HepG2 (cell line): ENCODE measurements around the gene CD4. TPM values are rescaled to one million over a fixed set of nuclear protein-coding genes. Genes with fewer than 3 reads are reported as not detected.

Experiments used
- ARNTL ChIP-seq: sonication (generic); formaldehyde crosslinking; IDR thresholded peaks from 2 replicates; pipeline ENCODE4 v1.4.0; 2020; ENCODE audit warnings: mild to moderate bottlenecking, missing genetic modification reagents
- HNRNPUL1 ChIP-seq: fragments of 200-400 bp; formaldehyde crosslinking; IDR thresholded peaks from 2 replicates; pipeline ENCODE4 v1.6.1; 2017; ENCODE audit warnings: low read depth, mild to moderate bottlenecking, low read length, moderate library complexity
- SAFB2 ChIP-seq: sonication (generic); formaldehyde crosslinking; IDR thresholded peaks from 2 replicates; pipeline ENCODE4 v1.5.1; 2020; ENCODE audit warnings: missing genetic modification reagents, low read depth, mild to moderate bottlenecking, borderline replicate concordance
- WIZ ChIP-seq: sonication (generic); formaldehyde crosslinking; IDR thresholded peaks from 2 replicates; pipeline ENCODE4 v1.5.1; 2020; ENCODE audit warnings: mild to moderate bottlenecking, missing genetic modification reagents
- ZNF180 ChIP-seq: sonication (generic); formaldehyde crosslinking; IDR thresholded peaks from 2 replicates; pipeline ENCODE4 v1.4.0; 2020; ENCODE audit warnings: low read depth, missing genetic modification reagents, borderline replicate concordance
- ZNF570 ChIP-seq: sonication (generic); formaldehyde crosslinking; IDR thresholded peaks from 2 replicates; pipeline ENCODE4 v1.4.0; 2020; ENCODE audit warnings: mild to moderate bottlenecking, missing genetic modification reagents, borderline replicate concordance
- ZNF749 ChIP-seq: sonication (generic); formaldehyde crosslinking; IDR thresholded peaks from 2 replicates; pipeline ENCODE4 v1.8.0; 2022; ENCODE audit warnings: mild to moderate bottlenecking, missing genetic modification reagents, moderate library complexity, borderline replicate concordance
- ZSCAN25 ChIP-seq: sonication (generic); formaldehyde crosslinking; IDR thresholded peaks from 2 replicates; pipeline ENCODE4 v1.8.0; 2022; ENCODE audit warnings: mild to moderate bottlenecking, missing genetic modification reagents
- polyA plus RNA-seq, 8 experiments: library from polyadenylated mRNA; depleted of rRNA in 3 of 8; stranded (reverse) in 7 of 8; unstranded in 1 of 8; fragments of >200 nt; fragmentation: Illumina TruSeq in 4 of 8; extraction: Trizol in 4 of 8; gene quantifications; 2 replicates each; pipeline versions ENCODE4 v1.2.1 to v1.2.3, GENCODE V29; 2011 to 2016; ENCODE audit warnings: low read depth in 4 of 8, missing spikeins in 1 of 8, mixed read lengths in 1 of 8; ENCODE audit not compliant: insufficient read depth in 1 of 8
- total RNA-seq, 5 experiments: library from RNA; depleted of rRNA; stranded (reverse); fragments of >200 nt; fragmentation: Illumina TruSeq; extraction: Trizol; gene quantifications; 2 replicates each; pipeline ENCODE4 v1.2.3, GENCODE V29; 2016; ENCODE audit warnings: low read depth in 1 of 5
- TF ChIP-seq, protein P1 (sequence below): sonication (generic); formaldehyde crosslinking; IDR thresholded peaks from 2 replicates; pipeline ENCODE4 v1.4.0; 2020; ENCODE audit warnings: mild to moderate bottlenecking, missing genetic modification reagents
- TF ChIP-seq, protein P2 (sequence below): sonication (generic); formaldehyde crosslinking; IDR thresholded peaks from 2 replicates; pipeline ENCODE4 v1.4.0; 2020; ENCODE audit warnings: mild to moderate bottlenecking, missing genetic modification reagents
- TF ChIP-seq, protein P3 (sequence below): sonication (generic); formaldehyde crosslinking; IDR thresholded peaks from 2 replicates; pipeline ENCODE4 v1.8.0; 2022; ENCODE audit warnings: mild to moderate bottlenecking, missing genetic modification reagents, moderate library complexity
- TF ChIP-seq, protein P4 (sequence below): sonication (generic); formaldehyde crosslinking; IDR thresholded peaks from 2 replicates; pipeline ENCODE4 v1.5.1; 2020; ENCODE audit warnings: mild to moderate bottlenecking, missing genetic modification reagents
- TF ChIP-seq, protein P5 (sequence below): IDR thresholded peaks from 2 replicates; pipeline ENCODE4 v1.6.1; 2016; ENCODE audit warnings: control low read depth
- TF ChIP-seq, protein P6 (sequence below): sonication (generic); formaldehyde crosslinking; conservative IDR thresholded peaks from 2 replicates; pipeline ENCODE4 v1.8.0; 2022; ENCODE audit warnings: missing genetic modification reagents
- TF ChIP-seq, protein P7 (sequence below): sonication (generic); formaldehyde crosslinking; IDR thresholded peaks from 2 replicates; pipeline ENCODE4 v1.4.0; 2020; ENCODE audit warnings: missing genetic modification reagents

Gene CD4
- total and polyA plus RNA-seq, 2 of the 13 experiments (the other 11 are each of a cell fraction or from before 2014, with no cell fraction given), result 0.07 to 0.95 TPM

DNA sequence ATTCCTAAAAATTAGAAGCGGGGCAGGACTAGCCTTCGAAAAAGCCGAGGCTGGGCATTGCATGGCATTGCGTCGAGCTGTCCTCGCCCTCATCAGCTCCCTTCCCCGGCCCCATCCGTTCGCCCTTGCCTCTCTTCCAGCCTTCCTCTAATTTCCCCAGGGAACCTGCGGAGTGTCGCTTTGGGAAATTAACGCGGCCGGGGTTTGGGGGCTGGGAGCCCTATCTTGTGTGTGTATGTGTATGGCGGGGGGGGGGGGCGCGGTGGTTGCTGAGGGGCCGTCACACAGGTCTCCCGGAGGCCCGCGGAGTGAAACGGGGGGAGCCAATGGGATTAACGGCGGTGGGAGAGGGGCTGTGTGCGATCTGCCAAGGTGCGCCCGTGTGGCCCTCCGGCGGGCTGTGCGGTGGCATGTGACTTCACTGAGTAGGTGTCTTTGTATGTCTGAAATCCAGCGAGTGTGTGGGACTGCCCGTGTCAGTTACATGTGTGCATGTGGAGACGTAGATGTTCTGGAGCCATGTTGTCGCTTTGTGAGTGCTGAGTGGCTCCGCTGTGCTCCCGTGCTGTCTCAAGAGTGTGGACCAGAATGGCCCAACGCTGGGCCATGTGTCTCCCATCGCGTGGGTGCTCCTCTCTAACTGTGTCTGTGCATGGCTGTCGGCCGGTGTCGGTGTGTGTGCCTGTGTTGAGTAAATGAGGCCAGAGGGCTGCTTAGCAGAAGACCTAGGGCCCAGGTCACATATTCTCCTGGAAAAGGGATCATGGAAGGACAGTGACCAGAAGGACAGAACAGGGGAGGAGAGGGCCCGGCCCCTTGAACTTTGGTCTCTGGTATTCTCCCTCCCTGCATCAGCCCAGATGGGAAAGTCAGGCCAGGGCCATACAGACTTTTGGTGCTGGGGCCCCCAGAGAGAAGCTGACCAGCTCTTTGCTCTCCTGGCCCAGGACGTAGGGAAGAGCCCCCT, 21.7 kb upstream of the CD4 start (continued):
- TF ChIP-seq, protein P1, sequence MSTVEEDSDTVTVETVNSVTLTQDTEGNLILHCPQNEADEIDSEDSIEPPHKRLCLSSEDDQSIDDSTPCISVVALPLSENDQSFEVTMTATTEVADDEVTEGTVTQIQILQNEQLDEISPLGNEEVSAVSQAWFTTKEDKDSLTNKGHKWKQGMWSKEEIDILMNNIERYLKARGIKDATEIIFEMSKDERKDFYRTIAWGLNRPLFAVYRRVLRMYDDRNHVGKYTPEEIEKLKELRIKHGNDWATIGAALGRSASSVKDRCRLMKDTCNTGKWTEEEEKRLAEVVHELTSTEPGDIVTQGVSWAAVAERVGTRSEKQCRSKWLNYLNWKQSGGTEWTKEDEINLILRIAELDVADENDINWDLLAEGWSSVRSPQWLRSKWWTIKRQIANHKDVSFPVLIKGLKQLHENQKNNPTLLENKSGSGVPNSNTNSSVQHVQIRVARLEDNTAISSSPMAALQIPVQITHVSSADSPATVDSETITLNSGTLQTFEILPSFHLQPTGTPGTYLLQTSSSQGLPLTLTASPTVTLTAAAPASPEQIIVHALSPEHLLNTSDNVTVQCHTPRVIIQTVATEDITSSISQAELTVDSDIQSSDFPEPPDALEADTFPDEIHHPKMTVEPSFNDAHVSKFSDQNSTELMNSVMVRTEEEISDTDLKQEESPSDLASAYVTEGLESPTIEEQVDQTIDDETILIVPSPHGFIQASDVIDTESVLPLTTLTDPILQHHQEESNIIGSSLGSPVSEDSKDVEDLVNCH (CRISPR knock-in tag), result no peak
- TF ChIP-seq ARNTL (CRISPR knock-in tag) (no peak), ZNF749 (CRISPR knock-in tag) (no peak; the same call in 1 of the 2 replicates), ZSCAN25 (CRISPR knock-in tag) (peak; percentile 82), SAFB2 (no peak; the same call in 1 of the 2 replicates), WIZ (CRISPR knock-in tag) (peak; percentile 64; the same call in 1 of the 2 replicates), ZNF180 (no peak), ZNF570 (CRISPR knock-in tag) (no peak), HNRNPUL1 (no peak)
- TF ChIP-seq, protein P2, sequence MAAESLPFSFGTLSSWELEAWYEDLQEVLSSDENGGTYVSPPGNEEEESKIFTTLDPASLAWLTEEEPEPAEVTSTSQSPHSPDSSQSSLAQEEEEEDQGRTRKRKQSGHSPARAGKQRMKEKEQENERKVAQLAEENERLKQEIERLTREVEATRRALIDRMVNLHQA, result no peak
- TF ChIP-seq, protein P3, sequence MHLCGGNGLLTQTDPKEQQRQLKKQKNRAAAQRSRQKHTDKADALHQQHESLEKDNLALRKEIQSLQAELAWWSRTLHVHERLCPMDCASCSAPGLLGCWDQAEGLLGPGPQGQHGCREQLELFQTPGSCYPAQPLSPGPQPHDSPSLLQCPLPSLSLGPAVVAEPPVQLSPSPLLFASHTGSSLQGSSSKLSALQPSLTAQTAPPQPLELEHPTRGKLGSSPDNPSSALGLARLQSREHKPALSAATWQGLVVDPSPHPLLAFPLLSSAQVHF (CRISPR knock-in tag), result no peak
- TF ChIP-seq, protein P4, sequence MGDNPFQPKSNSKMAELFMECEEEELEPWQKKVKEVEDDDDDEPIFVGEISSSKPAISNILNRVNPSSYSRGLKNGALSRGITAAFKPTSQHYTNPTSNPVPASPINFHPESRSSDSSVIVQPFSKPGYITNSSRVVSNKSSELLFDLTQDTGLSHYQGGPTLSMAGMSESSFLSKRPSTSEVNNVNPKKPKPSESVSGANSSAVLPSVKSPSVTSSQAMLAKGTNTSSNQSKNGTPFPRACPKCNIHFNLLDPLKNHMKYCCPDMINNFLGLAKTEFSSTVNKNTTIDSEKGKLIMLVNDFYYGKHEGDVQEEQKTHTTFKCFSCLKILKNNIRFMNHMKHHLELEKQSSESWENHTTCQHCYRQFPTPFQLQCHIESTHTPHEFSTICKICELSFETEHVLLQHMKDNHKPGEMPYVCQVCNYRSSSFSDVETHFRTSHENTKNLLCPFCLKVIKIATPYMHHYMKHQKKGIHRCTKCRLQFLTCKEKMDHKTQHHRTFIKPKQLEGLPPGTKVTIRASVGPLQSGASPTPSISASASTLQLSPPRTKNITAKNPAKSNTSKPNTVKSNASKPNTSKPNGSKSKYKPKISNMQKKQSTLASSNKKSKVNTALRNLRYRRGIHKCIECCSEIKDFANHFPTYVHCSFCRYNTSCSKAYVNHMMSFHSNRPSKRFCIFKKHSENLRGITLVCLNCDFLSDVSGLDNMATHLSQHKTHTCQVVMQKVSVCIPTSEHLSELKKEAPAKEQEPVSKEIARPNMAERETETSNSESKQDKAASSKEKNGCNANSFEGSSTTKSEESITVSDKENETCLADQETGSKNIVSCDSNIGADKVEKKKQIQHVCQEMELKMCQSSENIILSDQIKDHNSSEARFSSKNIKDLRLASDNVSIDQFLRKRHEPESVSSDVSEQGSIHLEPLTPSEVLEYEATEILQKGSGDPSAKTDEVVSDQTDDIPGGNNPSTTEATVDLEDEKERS (CRISPR knock-in tag), result no peak
- TF ChIP-seq, protein P5, sequence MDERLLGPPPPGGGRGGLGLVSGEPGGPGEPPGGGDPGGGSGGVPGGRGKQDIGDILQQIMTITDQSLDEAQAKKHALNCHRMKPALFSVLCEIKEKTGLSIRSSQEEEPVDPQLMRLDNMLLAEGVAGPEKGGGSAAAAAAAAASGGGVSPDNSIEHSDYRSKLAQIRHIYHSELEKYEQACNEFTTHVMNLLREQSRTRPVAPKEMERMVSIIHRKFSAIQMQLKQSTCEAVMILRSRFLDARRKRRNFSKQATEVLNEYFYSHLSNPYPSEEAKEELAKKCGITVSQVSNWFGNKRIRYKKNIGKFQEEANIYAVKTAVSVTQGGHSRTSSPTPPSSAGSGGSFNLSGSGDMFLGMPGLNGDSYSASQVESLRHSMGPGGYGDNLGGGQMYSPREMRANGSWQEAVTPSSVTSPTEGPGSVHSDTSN, result no peak
- TF ChIP-seq, protein P6, sequence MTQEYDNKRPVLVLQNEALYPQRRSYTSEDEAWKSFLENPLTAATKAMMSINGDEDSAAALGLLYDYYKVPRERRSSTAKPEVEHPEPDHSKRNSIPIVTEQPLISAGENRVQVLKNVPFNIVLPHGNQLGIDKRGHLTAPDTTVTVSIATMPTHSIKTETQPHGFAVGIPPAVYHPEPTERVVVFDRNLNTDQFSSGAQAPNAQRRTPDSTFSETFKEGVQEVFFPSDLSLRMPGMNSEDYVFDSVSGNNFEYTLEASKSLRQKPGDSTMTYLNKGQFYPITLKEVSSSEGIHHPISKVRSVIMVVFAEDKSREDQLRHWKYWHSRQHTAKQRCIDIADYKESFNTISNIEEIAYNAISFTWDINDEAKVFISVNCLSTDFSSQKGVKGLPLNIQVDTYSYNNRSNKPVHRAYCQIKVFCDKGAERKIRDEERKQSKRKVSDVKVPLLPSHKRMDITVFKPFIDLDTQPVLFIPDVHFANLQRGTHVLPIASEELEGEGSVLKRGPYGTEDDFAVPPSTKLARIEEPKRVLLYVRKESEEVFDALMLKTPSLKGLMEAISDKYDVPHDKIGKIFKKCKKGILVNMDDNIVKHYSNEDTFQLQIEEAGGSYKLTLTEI (CRISPR knock-in tag), result no peak
- TF ChIP-seq, protein P7, sequence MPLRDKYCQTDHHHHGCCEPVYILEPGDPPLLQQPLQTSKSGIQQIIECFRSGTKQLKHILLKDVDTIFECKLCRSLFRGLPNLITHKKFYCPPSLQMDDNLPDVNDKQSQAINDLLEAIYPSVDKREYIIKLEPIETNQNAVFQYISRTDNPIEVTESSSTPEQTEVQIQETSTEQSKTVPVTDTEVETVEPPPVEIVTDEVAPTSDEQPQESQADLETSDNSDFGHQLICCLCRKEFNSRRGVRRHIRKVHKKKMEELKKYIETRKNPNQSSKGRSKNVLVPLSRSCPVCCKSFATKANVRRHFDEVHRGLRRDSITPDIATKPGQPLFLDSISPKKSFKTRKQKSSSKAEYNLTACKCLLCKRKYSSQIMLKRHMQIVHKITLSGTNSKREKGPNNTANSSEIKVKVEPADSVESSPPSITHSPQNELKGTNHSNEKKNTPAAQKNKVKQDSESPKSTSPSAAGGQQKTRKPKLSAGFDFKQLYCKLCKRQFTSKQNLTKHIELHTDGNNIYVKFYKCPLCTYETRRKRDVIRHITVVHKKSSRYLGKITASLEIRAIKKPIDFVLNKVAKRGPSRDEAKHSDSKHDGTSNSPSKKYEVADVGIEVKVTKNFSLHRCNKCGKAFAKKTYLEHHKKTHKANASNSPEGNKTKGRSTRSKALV (CRISPR knock-in tag), result no peak
